Heart left ventricle (tissue), 16 donors: Measurements from ENCODE around the gene TEP1. TPM values are rescaled to one million over a fixed set of nuclear protein-coding genes. Genes with fewer than 3 reads are reported as not detected.
"Not testable (repeated sequence)": the region's sequence is repeated elsewhere in the genome, so short reads cannot be mapped to it uniquely, and the experiment has no call there.

Experiments used
- ATAC-seq, 4 donors: fragments of 200-7000 bp; cut with Tn5 transposase; one replicate each; pipeline ENCODE4 v1.9.1; 2020 to 2022; ENCODE audit warnings: moderate library complexity in 4 of 4, mild to moderate bottlenecking in 3 of 4, moderate number of reproducible peaks in 1 of 4
- DNase-seq, 5 donors: peaks; one replicate each; pipeline ENCODE4 v3.0.0-alpha.2; 2020
- H3K27ac ChIP-seq, 12 donors: fragments of 200-600 bp; sonication (generic) in 4 of 12; one replicate each; pipeline versions ENCODE4 v1.5.0 to v1.8.0; 2016 to 2022; ENCODE audit warnings: mild to moderate bottlenecking in 2 of 12
- H3K27me3 ChIP-seq, 9 donors: fragments of 200-600 bp; sonication (generic) in 2 of 9; one replicate each; pipeline versions ENCODE4 v1.5.1 to v1.8.0; 2016 to 2022; ENCODE audit warnings: mild to moderate bottlenecking in 3 of 9
- H3K36me3 ChIP-seq, 9 donors: fragments of 200-600 bp; sonication (generic) in 2 of 9; one replicate each; pipeline versions ENCODE4 v1.5.0 to v1.8.0; 2018 to 2022; ENCODE audit warnings: mild to moderate bottlenecking in 2 of 9
- H3K4me1 ChIP-seq, 12 donors: fragments of 200-600 bp; sonication (generic) in 4 of 12; one replicate each; pipeline versions ENCODE4 v1.5.0 to v1.8.0; 2016 to 2022; ENCODE audit warnings: mild to moderate bottlenecking in 3 of 12
- H3K4me3 ChIP-seq, 12 donors: fragments of 200-600 bp; sonication (generic) in 4 of 12; one replicate each; pipeline versions ENCODE4 v1.5.0 to v1.8.0; 2017 to 2022; ENCODE audit warnings: mild to moderate bottlenecking in 9 of 12, moderate library complexity in 4 of 12
- H3K9me3 ChIP-seq, 12 donors: fragments of 200-600 bp; sonication (generic) in 4 of 12; one replicate each; pipeline versions ENCODE4 v1.5.0 to v1.8.0; 2016 to 2022; ENCODE audit warnings: mild to moderate bottlenecking in 1 of 12
- POLR2A ChIP-seq, 2 donors: fragments of 450-650 bp; IDR thresholded peaks; one replicate each; pipeline ENCODE4 v1.6.1; 2017; ENCODE audit warnings: antibody characterized with exemption in 2 of 2, mild to moderate bottlenecking in 2 of 2, moderate library complexity in 2 of 2
- WGBS, 4 donors: extraction: QIAGEN DNeasy Blood & Tissue Kit in 2 of 4; methylation state at CpG; one replicate each; pipeline versions ENCODE4 v1.1.5 to v1.1.7; 2013 to 2018; 5-methylcytosine and 5-hydroxymethylcytosine counted together
- intact Hi-C, 10 donors: fragments of 100-400 bp; cut with DNase I; formaldehyde crosslinking; loops; one replicate each; pipeline versions ENCODE4 v1.11.1 to v1.14.2; 2022
- polyA plus RNA-seq, 2 donors: library from polyadenylated mRNA; stranded (reverse); fragments of 200-250 nt; gene quantifications; one replicate each; pipeline ENCODE4 v1.2.3, GENCODE V29; 2013
- total RNA-seq, 9 donors: library from RNA; depleted of rRNA in 2 of 9; stranded (reverse); fragments of >200 nt in 2 of 9; fragmentation: NEBNext Ultra II Directional in 3 of 9; extraction: Animal tissue kit (Norgen Biotek cat#: 25700) in 3 of 9; gene quantifications; one replicate each; pipeline versions ENCODE4 v1.1.0 to v1.2.4, GENCODE V29; 2016 to 2023
- TF ChIP-seq, protein P1 (sequence below), 12 donors: fragments of 200-600 bp; sonication (generic) in 4 of 12; IDR thresholded peaks; one replicate each; pipeline versions ENCODE4 v1.5.0 to v1.8.0; 2018 to 2022; ENCODE audit warnings: antibody characterized with exemption in 12 of 12, mild to moderate bottlenecking in 5 of 12
- donor health status: ischemic (EF 13 %, LVEDD 7.1; RV severe dilation, severe dysfunction).
- donor health status: healthy with polysubstance abuse.
- donor health status: DM: no; HTN: yes; CAD: no.
- donor health status: DM: no; HTN: no; CAD: no.
- donor health status: ischemic (EF 25% LVEDD 6.9; RV normal size, moderate dysfunction).
- donor health status: ischemic (EF 25% LVEDD 5.7; RV mildly dilated, moderate dysfunction).
- donor health status: healthy.
- donor health status: DM: yes; HTN: yes; CAD: no.
- donor health status: ischemic (EF 35%, LVEDD 5.7; RV mildly dilated, moderate dysfunction).
- donor health status: nonischemic (EF 11% LVEDD 7.7; RV severe dilation, severe dysfunction).
- donor health status: DM: yes; HTN: yes; CAD: no.
- donor health status: PGD.
- donor health status: ischemic (EF 29% LVEDD 5.4; RV normal size, mild dysfunction).
- donor health status: nonischemic (EF 23%, LVEDD 6.1; RV moderate dilation, normal function).

The TEP1 gene
- total and polyA plus RNA-seq, 11 donors: 4.1 to 31.3 (median 9.7) TPM

DNA sequence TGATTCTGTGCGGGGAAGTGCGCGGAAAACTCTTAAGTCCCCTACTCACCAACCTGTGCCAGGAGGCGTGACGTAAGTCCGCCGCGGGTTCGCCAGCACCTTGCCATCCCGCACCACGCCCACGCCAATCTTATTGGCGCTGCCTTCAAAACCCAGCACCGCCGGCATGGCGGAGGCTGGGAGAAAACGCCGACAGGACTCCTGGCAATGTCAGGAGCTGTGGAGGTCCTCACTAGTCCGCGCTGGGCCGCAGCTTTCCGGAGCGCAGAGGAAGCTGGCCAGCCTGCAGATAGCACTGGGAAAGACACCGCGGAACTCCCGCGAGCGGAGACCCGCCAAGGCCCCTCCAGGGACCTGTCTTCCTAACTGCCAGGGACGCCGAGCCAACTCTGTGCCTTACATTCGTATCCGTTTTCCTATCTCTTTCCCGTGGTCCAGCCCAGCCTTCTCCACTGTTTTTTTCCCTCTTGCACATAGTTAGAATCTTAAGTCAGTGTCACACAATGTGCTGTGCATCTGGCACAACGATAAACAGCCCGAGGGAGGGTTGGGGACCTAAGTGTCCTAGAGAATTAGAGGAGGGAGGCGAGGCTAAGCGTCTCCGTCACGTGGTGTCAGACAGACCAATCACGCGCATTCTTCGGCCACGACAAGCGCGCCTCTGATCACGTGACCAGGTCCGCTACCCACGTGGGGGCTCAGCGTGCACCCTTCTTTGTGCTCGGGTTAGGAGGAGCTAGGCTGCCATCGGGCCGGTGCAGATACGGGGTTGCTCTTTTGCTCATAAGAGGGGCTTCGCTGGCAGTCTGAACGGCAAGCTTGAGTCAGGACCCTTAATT lies 41.4 kb upstream of the TEP1 start, which contains the start of the genes APEX1 and OSGEP:
TSS of gene APEX1 (plus strand) at position 711 of the 839 bp plus-strand sequence. CDS start 420 bp downstream, outside the sequence.
TSS of gene OSGEP (minus strand) at position 297 of the 839 bp plus-strand sequence. CDS start at position 168, 129 bp downstream.
- 0 to 1% (median 0%) methylated on average over 42 to 56 of the region's 56 CpGs for WGBS, 4 donors
- peak within 1 kb of the TSS; percentile 88 to 98 (median 93) for H3K27ac ChIP-seq
- DNase-seq (peak; percentile 98 to 99 (median 99)), ATAC-seq (peak; percentile 95 to 97 (median 96))
- peak within 1 kb of the TSS; percentile 71 to 92 (median 81) for H3K4me3 ChIP-seq
- H3K9me3 ChIP-seq: no peaks in the 10 kb centered on the region
- peak in 1 of 2 donors; percentile 89 for TF ChIP-seq POLR2A (IDR thresholded peaks at IDR 0.05)
- TF ChIP-seq, protein P1, sequence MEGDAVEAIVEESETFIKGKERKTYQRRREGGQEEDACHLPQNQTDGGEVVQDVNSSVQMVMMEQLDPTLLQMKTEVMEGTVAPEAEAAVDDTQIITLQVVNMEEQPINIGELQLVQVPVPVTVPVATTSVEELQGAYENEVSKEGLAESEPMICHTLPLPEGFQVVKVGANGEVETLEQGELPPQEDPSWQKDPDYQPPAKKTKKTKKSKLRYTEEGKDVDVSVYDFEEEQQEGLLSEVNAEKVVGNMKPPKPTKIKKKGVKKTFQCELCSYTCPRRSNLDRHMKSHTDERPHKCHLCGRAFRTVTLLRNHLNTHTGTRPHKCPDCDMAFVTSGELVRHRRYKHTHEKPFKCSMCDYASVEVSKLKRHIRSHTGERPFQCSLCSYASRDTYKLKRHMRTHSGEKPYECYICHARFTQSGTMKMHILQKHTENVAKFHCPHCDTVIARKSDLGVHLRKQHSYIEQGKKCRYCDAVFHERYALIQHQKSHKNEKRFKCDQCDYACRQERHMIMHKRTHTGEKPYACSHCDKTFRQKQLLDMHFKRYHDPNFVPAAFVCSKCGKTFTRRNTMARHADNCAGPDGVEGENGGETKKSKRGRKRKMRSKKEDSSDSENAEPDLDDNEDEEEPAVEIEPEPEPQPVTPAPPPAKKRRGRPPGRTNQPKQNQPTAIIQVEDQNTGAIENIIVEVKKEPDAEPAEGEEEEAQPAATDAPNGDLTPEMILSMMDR (IDR thresholded peaks at IDR 0.05): peak in 1 of 12 donors; percentile 6
- intact Hi-C loops: loop anchor here (1.0 to 10.0 kb wide), 15 partner anchors 37 to 230 kb away; partner anchors contain the start of genes PARP2 (in 6 of the 10), TEP1 (in 6 of the 10), CCNB1IP1 (in 2 of the 10) and RNASE4 (in 2 of the 10)
- H3K27me3 ChIP-seq: no peaks in the 10 kb centered on the region
- peaks cover 0 to 73% (median 63%) of the 10 kb centered on the region in 9 donors for H3K36me3 ChIP-seq
- H3K4me1 ChIP-seq: peaks cover 0 to 53% (median 26%) of the 10 kb centered on the region in 12 donors

DNA sequence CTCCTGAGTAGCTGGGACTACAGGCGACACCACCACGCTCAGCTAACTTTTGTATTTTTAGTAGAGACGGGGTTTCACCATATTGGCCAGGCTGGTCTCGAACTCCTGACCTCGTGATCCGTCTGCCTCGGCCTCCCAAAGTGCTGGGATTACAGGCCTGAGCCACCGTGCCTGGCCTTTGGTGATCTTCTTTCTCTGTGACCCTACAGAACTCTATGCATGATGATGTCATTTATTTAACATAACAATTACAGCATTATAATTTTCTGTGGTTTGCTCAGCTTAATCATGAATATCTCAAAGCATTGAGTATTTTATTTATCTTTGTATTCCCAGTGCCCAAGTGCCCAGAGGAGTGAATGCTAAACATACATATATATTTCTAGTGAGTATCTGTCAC lies 39.5 kb upstream of the TEP1 start:
- intact Hi-C loops: loop anchor here in 7 of 10 donors (5.0 to 10.0 kb wide), 8 partner anchors 36 to 232 kb away; partner anchors contain the start of genes CCNB1IP1 (in 2 of the 7), PARP2 (in 2 of the 7), ANG (in 1 of the 7) and RNASE4 (in 1 of the 7)
- H3K27me3 ChIP-seq, H3K9me3 ChIP-seq, H3K4me3 ChIP-seq, DNase-seq, H3K27ac ChIP-seq, ATAC-seq: not testable (repeated sequence)
- Histone ChIP-seq H3K4me1 (peaks cover 0 to 34% (median 21%) of the 10 kb centered on the region in 12 donors), H3K36me3 (peaks cover 0 to 73% (median 63%) of the 10 kb centered on the region in 9 donors)
- 93 to 95% (median 93%) methylated on average over 8 of the region's 8 CpGs for WGBS, 4 donors

DNA sequence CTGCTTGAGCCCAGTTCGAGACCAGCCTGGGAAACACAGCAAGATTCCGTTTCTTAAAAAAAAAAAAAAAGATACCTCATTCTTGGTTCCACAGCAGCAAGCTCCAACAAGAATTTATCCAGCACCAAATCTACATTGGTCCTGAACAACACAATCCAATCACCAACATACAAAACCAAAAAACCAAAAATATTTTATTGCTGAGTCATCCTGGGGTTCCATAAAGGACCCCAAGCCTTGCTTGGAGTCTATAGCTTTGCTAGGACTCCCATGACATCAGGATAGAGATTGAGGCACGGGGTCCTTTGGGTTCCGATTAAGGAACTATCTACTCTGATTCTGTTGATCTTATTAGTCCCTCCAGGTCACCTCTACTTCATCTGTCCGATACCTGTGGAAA lies 33.6 kb upstream of the TEP1 start:
- Histone ChIP-seq H3K36me3 (peaks cover 0 to 70% (median 63%) of the 10 kb centered on the region in 9 donors), H3K4me1 (peaks cover 0 to 13% (median 0%) of the 10 kb centered on the region in 12 donors), H3K27me3 (no peaks in the 10 kb centered on the region), H3K27ac (no peak overlapping the region), H3K9me3 (no peaks in the 10 kb centered on the region), H3K4me3 (no peak overlapping the region)
- DNase-seq: no peak
- intact Hi-C loops: no loop called here
- ATAC-seq: no peak
- WGBS, 4 donors: 92 to 97% (median 96%) methylated on average over 5 of the region's 5 CpGs
- TF ChIP-seq, protein P1 (IDR thresholded peaks at IDR 0.05): no peak
- TF ChIP-seq POLR2A (IDR thresholded peaks at IDR 0.05): no peak

DNA sequence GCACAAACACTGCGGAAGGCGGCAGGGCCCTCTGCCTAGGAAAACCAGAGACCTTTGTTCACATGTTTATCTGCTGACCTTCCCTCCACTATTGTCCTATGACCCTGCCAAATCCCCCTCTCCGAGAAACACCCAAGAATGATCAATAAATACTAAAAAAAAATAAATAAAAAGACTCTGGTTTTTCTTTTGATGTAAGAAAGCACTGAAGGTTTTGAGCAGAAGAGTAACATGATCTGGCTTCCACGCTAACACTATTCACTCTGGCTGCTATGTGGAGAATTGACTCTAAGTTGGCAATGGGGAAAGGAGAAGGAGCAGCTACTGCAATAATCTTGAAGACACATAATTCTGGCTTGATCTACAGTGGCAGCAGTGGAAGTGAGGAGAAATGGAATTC lies 30.3 kb upstream of the TEP1 start:
- WGBS, 4 donors: 85 to 100% (median 92%) methylated on average over 2 to 3 of the region's 4 CpGs
- ATAC-seq, H3K9me3 ChIP-seq, H3K27ac ChIP-seq, H3K4me3 ChIP-seq, H3K27me3 ChIP-seq, DNase-seq, intact Hi-C loops: not testable (repeated sequence)
- H3K4me1 ChIP-seq: peaks cover 0 to 28% (median 0%) of the 10 kb centered on the region in 12 donors
- H3K36me3 ChIP-seq: peaks cover 0 to 38% (median 31%) of the 10 kb centered on the region in 9 donors

DNA sequence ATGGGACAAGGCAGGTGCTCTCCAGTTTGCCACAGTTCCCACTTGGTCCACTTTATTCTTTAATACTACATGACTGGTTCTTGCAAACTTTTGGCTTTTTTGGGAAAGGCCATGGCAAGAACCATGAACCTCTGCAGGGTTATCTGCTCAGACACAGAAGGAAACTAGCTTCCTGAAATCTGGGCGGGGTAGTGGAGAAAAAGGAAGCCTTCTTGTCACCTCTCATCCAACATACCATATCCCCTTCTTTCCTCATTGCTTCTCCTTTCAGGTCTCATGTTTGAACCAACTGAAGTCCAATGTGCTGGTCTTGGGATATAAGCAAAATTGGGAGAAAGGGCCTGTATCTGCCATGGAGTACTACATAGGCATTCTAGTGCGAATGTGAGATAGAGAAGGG lies 28.2 kb upstream of the TEP1 start:
- Histone ChIP-seq H3K4me1 (peaks cover 0 to 28% (median 0%) of the 10 kb centered on the region in 12 donors), H3K27me3 (peaks cover 0 to 6% (median 0%) of the 10 kb centered on the region in 9 donors), H3K27ac (no peak overlapping the region), H3K36me3 (peaks cover 0 to 16% (median 9%) of the 10 kb centered on the region in 9 donors), H3K4me3 (no peak overlapping the region), H3K9me3 (no peaks in the 10 kb centered on the region)
- ATAC-seq (no peak), DNase-seq (no peak)
- 86 to 91% (median 88%) methylated on average over 2 of the region's 2 CpGs for WGBS, 4 donors
- no peak for TF ChIP-seq POLR2A (IDR thresholded peaks at IDR 0.05)
- TF ChIP-seq, protein P1 (IDR thresholded peaks at IDR 0.05): no peak
- intact Hi-C loops: no loop called here
